HepG2 (cell line): Measurements from ENCODE around the gene B4GALT2. TPM values are rescaled to one million over a fixed set of nuclear protein-coding genes. Genes with fewer than 3 reads are reported as not detected.
A peak's percentile ranks its signal among the peaks of the same experiment; 100 is the strongest.

Experiments
- ATAC-seq: fragments of 200-7000 bp; cut with Tn5 transposase; 3 replicates; pipeline ENCODE4 v1.9.1; 2020; ENCODE audit warnings: mild to moderate bottlenecking, moderate library complexity
- BruUV-seq: library from RNA; stranded (reverse); fragments of 400-500 nt; replicated peaks from 2 replicates; lab custom pipeline; 2021; lab: Mats Ljungman, UMichigan
- CTCF ChIA-PET: fragments of 300-600 bp; formaldehyde crosslinking; extraction: SDS; loops from one replicate; lab custom pipeline; 2021; ENCODE audit warnings: low total read pairs, inconsistent platforms, low intra/inter-chr PET ratio; lab: Yijun Ruan, JAX
- POLR2A ChIA-PET: fragments of 350-600 bp; sonication (Branson Sonifier 250); formaldehyde crosslinking; loops from one replicate; lab custom pipeline; 2020; ENCODE audit warnings: antibody characterized with exemption, inconsistent platforms; lab: Yijun Ruan, JAX
- DNase-seq: peaks from one replicate; pipeline ENCODE4 v3.0.0-alpha.2; 2015; ENCODE audit warnings: low spot score
- FAIRE-seq: peaks from 3 replicates; lab custom pipeline; 2011; peaks lifted over from hg19 to GRCh38; lab: Jason Lieb, UNC
- H2AFZ ChIP-seq: one replicate; pipeline ENCODE4 v1.6.1; 2011; ENCODE audit warnings: low read length, inconsistent platforms
- H3K27ac ChIP-seq: fragments of 300-600 bp; 3 replicates; pipeline ENCODE4 v1.8.0; 2011; ENCODE audit warnings: mixed run types, mild to moderate bottlenecking, mixed read lengths, low read length, inconsistent platforms; ENCODE audit not compliant: insufficient read depth; ENCODE audit errors: extremely low read length
- H3K27me3 ChIP-seq, 2 experiments: fragments of 200-600 bp in 1 of 2; 2 replicates in 1 of 2; 3 replicates in 1 of 2; pipeline versions ENCODE4 v1.6.0 to v1.8.0; 2011; ENCODE audit warnings: low read length in 2 of 2, mild to moderate bottlenecking in 2 of 2, moderate library complexity in 2 of 2, inconsistent platforms in 1 of 2; ENCODE audit not compliant: insufficient read depth in 2 of 2, control insufficient read depth in 1 of 2
- H3K36me3 ChIP-seq, 2 experiments: fragments of 200-600 bp in 1 of 2; replicated peaks in 1 of 2; 2 replicates in 1 of 2; 3 replicates in 1 of 2; pipeline versions ENCODE4 v1.5.1 to v1.8.0; 2011; ENCODE audit warnings: low read length in 2 of 2, inconsistent platforms in 1 of 2; ENCODE audit not compliant: insufficient read depth in 2 of 2, control insufficient read depth in 1 of 2
- H3K4me1 ChIP-seq: 2 replicates; pipeline ENCODE4 v1.5.1; 2012; ENCODE audit warnings: low read length, inconsistent platforms; ENCODE audit not compliant: insufficient read depth
- H3K4me2 ChIP-seq: 2 replicates; pipeline ENCODE4 v1.6.0; 2011; ENCODE audit warnings: low read depth, low read length, inconsistent platforms
- H3K4me3 ChIP-seq, 3 experiments: fragments of 200-600 bp in 1 of 3; sonication (generic), shearing (Covaris generic) in 1 of 3; replicated peaks in 1 of 3; 2 replicates each; pipeline ENCODE4 v1.5.1; 2011 to 2016; ENCODE audit warnings: low read length in 3 of 3, inconsistent platforms in 2 of 3, low read depth in 2 of 3, mild to moderate bottlenecking in 2 of 3, control low read depth in 1 of 3, mixed read lengths in 1 of 3; ENCODE audit not compliant: insufficient read depth in 1 of 3
- H3K79me2 ChIP-seq: one replicate; pipeline ENCODE4 v1.6.1; 2011; ENCODE audit warnings: low read length, inconsistent platforms; ENCODE audit not compliant: insufficient read depth
- H3K9ac ChIP-seq: 2 replicates; pipeline ENCODE4 v1.6.0; 2011; ENCODE audit warnings: mild to moderate bottlenecking, low read depth, low read length, inconsistent platforms; ENCODE audit not compliant: insufficient read depth
- H3K9me3 ChIP-seq: 2 replicates; pipeline ENCODE4 v1.5.1; 2012; ENCODE audit warnings: mild to moderate bottlenecking, low read length
- H4K20me1 ChIP-seq: 2 replicates; pipeline ENCODE4 v1.6.0; 2011; ENCODE audit warnings: inconsistent platforms, mild to moderate bottlenecking, low read length, moderate library complexity; ENCODE audit not compliant: insufficient read depth
- ARID4A ChIP-seq: sonication (generic); formaldehyde crosslinking; IDR thresholded peaks from 2 replicates; pipeline ENCODE4 v1.5.0; 2020; ENCODE audit warnings: mild to moderate bottlenecking, missing genetic modification reagents, borderline replicate concordance
- ATF5 ChIP-seq: sonication (generic); formaldehyde crosslinking; IDR thresholded peaks from 2 replicates; pipeline ENCODE4 v1.4.0; 2020; ENCODE audit warnings: mild to moderate bottlenecking, low read depth, missing genetic modification reagents
- EEA1 ChIP-seq: sonication (generic); formaldehyde crosslinking; IDR thresholded peaks from 2 replicates; pipeline ENCODE4 v1.5.1; 2020; ENCODE audit warnings: mild to moderate bottlenecking, missing genetic modification reagents, borderline replicate concordance
- FIP1L1 ChIP-seq: fragments of 200-400 bp; formaldehyde crosslinking; IDR thresholded peaks from 2 replicates; pipeline ENCODE4 v1.6.1; 2018; ENCODE audit warnings: low read depth, mild to moderate bottlenecking, low read length, moderate library complexity, borderline replicate concordance; ENCODE audit not compliant: insufficient read depth
- HHEX ChIP-seq: IDR thresholded peaks from 2 replicates; pipeline ENCODE4 v1.6.1; 2016; ENCODE audit warnings: control low read depth
- IKZF1 ChIP-seq: fragments of 450-650 bp; IDR thresholded peaks from 2 replicates; pipeline ENCODE4 v1.7.1; 2016
- NFYB ChIP-seq: sonication (generic); formaldehyde crosslinking; IDR thresholded peaks from 2 replicates; pipeline ENCODE4 v1.4.0; 2020; ENCODE audit warnings: missing genetic modification reagents
- RAD51 ChIP-seq: fragments of 450-650 bp; IDR thresholded peaks from 2 replicates; pipeline ENCODE4 v1.6.1; 2016; ENCODE audit warnings: borderline replicate concordance
- REL ChIP-seq: sonication (generic); formaldehyde crosslinking; conservative IDR thresholded peaks from 2 replicates; pipeline ENCODE4 v1.8.0; 2022; ENCODE audit warnings: mild to moderate bottlenecking, missing genetic modification reagents, moderate library complexity
- SP1 ChIP-seq, 2 experiments: fragments of 450-650 bp in 1 of 2; sonication (generic) in 1 of 2; formaldehyde crosslinking in 1 of 2; IDR thresholded peaks; 2 replicates each; pipeline versions ENCODE4 v1.4.0 to v1.6.1; 2016 to 2020; ENCODE audit warnings: missing genetic modification reagents in 1 of 2
- TFDP2 ChIP-seq: sonication (generic); formaldehyde crosslinking; IDR thresholded peaks from 2 replicates; pipeline ENCODE4 v1.4.0; 2020; ENCODE audit warnings: missing genetic modification reagents
- WGBS: methylation state at CpG from one replicate; pipeline ENCODE4 v1.1.6; 2017; ENCODE audit warnings: low lambda C conversion rate; 5-methylcytosine and 5-hydroxymethylcytosine counted together
- in situ Hi-C: cut with HindIII; loops from 2 replicates; pipeline ENCODE4 v1.10.0; 2017; ENCODE audit warnings: low pct_unique_long_range_greater_than_20kb; ENCODE audit not compliant: extremely low pct_ligation_motif_present
- intact Hi-C: fragments of 100-400 bp; cut with micrococcal nuclease; formaldehyde crosslinking; loops from one replicate; pipeline ENCODE4 v1.10.0; 2022; ENCODE audit not compliant: unreplicated experiment
- polyA plus RNA-seq, 8 experiments: library from polyadenylated mRNA; depleted of rRNA in 3 of 8; stranded (reverse) in 7 of 8; unstranded in 1 of 8; fragments of >200 nt; fragmentation: Illumina TruSeq in 4 of 8; extraction: Trizol in 4 of 8; gene quantifications; 2 replicates each; pipeline versions ENCODE4 v1.2.1 to v1.2.3, GENCODE V29; 2011 to 2016; ENCODE audit warnings: low read depth in 4 of 8, missing spikeins in 1 of 8, mixed read lengths in 1 of 8; ENCODE audit not compliant: insufficient read depth in 1 of 8
- total RNA-seq, 5 experiments: library from RNA; depleted of rRNA; stranded (reverse); fragments of >200 nt; fragmentation: Illumina TruSeq; extraction: Trizol; gene quantifications; 2 replicates each; pipeline ENCODE4 v1.2.3, GENCODE V29; 2016; ENCODE audit warnings: low read depth in 1 of 5

Gene B4GALT2
- total and polyA plus RNA-seq, 2 of the 13 experiments (the other 11 are each of a cell fraction or from before 2014, with no cell fraction given), result 41.9 to 78.0 TPM

- intact Hi-C loops (no loop called here), in situ Hi-C loops (loop anchor here (5.0 kb wide), 1 partner anchor 33 kb away; the partner anchor contains the start of gene SLC6A9)
- Histone ChIP-seq H3K4me3 (no peak overlapping the region), H3K36me3 (peaks cover 6 to 17% of the 10 kb centered on the region in 2 experiments; a peak in 4 of 5 replicates), H3K4me2 (no peak overlapping the region), H2AFZ (no peak overlapping the region), H3K9me3 (no peaks in the 10 kb centered on the region), H4K20me1 (no peaks in the 10 kb centered on the region), H3K27ac (no peak overlapping the region), H3K4me1 (peaks cover 34% of the 10 kb centered on the region), H3K27me3 (no peaks in the 10 kb centered on the region), H3K79me2 (no peaks in the 10 kb centered on the region), H3K9ac (no peak overlapping the region)
- BruUV-seq, result TSS peak; percentile 35
- 96% methylated on average over 8 of the region's 8 CpGs for WGBS
- ATAC-seq (no peak), DNase-seq (no peak), FAIRE-seq (no peak)
- CTCF ChIA-PET, result no interaction called here
- TF ChIP-seq ARID4A (CRISPR knock-in tag) (no peak), HHEX (CRISPR knock-in tag) (no peak)
- POLR2A ChIA-PET, result no interaction called here
Observed at GRCh38 chr1:43999455-43999854, 20.4 kb downstream of the B4GALT2 start.

GRCh38 chr1:44000122-44000665 lies 21.2 kb downstream of the B4GALT2 start:
- peaks cover 27% of the 10 kb centered on the region for H3K4me1 ChIP-seq
- WGBS, result 88% methylated on average over 5 of the region's 8 CpGs
- no peak overlapping the region for H2AFZ ChIP-seq
- ChIA-PET POLR2A (no interaction called here), CTCF (no interaction called here)
- in situ Hi-C loops (no loop called here), intact Hi-C loops (no loop called here)
- H3K79me2 ChIP-seq, result no peaks in the 10 kb centered on the region
- DNase-seq (no peak), ATAC-seq (no peak), FAIRE-seq (no peak)
- no peaks in the 10 kb centered on the region for H4K20me1 ChIP-seq
- no peak overlapping the region for H3K27ac ChIP-seq
- H3K9me3 ChIP-seq, result no peaks in the 10 kb centered on the region
- no peak overlapping the region for H3K4me3 ChIP-seq
- H3K9ac ChIP-seq, result no peak overlapping the region
- no peaks in the 10 kb centered on the region for H3K27me3 ChIP-seq
- H3K36me3 ChIP-seq, result peaks cover 6 to 18% of the 10 kb centered on the region in 2 experiments; a peak in 4 of 5 replicates
- BruUV-seq, result no TSS peak
- H3K4me2 ChIP-seq, result no peak overlapping the region
- no peak for TF ChIP-seq TFDP2 (CRISPR knock-in tag)
- TF ChIP-seq RAD51, result no peak
- TF ChIP-seq SP1 (IDR thresholded peaks at IDR 0.05), result no peak
- no peak for TF ChIP-seq SP1 (CRISPR knock-in tag; IDR thresholded peaks at IDR 0.05)
- no peak for TF ChIP-seq REL (CRISPR knock-in tag)
- TF ChIP-seq NFYB (CRISPR knock-in tag), result no peak
- no peak for TF ChIP-seq HHEX (CRISPR knock-in tag)
- no peak for TF ChIP-seq EEA1 (CRISPR knock-in tag)
- no peak for TF ChIP-seq IKZF1
- TF ChIP-seq ATF5 (CRISPR knock-in tag), result no peak
- TF ChIP-seq FIP1L1, result no peak
